ENCODE measurements around the gene S100A2. TPM values are rescaled to one million over a fixed set of nuclear protein-coding genes. Genes with fewer than 3 reads are reported as not detected.

S100A2 gene
- total RNA-seq, 2 experiments from 2014 or later, result 0.50 TPM; not detected in 1

GRCh38 chr1:153561466-153561985 lies 4.1 kb downstream of the S100A2 start:
- no peak for TF ChIP-seq CTCF (IDR thresholded peaks at IDR 0.05)
- no peak overlapping the region for H3K4me3 Mint-ChIP-seq
- intact Hi-C loops (cut with micrococcal nuclease), result no loop called here
- ATAC-seq (no peak), DNase-seq (no peak)
- no peaks in the 10 kb centered on the region for H3K9me3 Mint-ChIP-seq
- H3K4me1 Mint-ChIP-seq (ENCODE audit: low read depth), result peaks cover 12% of the 10 kb centered on the region
- H3K36me3 Mint-ChIP-seq (ENCODE audit: low read depth), result no peaks in the 10 kb centered on the region
- POLR2A ChIA-PET, result interaction anchor here (1.1 kb wide), 2 partner anchors 9 to 69 kb away, joined by 3 read pairs; no protein-coding TSS in a partner anchor
- CTCF ChIA-PET, result interaction anchor here (0.7 to 7.1 kb wide), 6 partner anchors 7 to 67 kb away, joined by 3 to 49 read pairs (median 4); partner anchors contain the start of gene S100A6
- H3K27ac Mint-ChIP-seq, result no peak overlapping the region
- no peaks in the 10 kb centered on the region for H3K27me3 Mint-ChIP-seq

- POLR2A ChIA-PET, result interaction anchor here (1.1 kb wide), 1 partner anchor 9 kb away, joined by 3 read pairs; no protein-coding TSS in a partner anchor
- no peak overlapping the region for H3K27ac Mint-ChIP-seq
- peaks cover 8% of the 10 kb centered on the region for H3K4me1 Mint-ChIP-seq (ENCODE audit: low read depth)
- ATAC-seq (no peak), DNase-seq (no peak)
- no peak for TF ChIP-seq CTCF (IDR thresholded peaks at IDR 0.05)
- H3K27me3 Mint-ChIP-seq, result no peaks in the 10 kb centered on the region
- CTCF ChIA-PET, result interaction anchor here (1.2 to 7.1 kb wide), 6 partner anchors 25 to 67 kb away, joined by 3 to 49 read pairs (median 4); partner anchors contain the start of gene S100A6
- H3K36me3 Mint-ChIP-seq (ENCODE audit: low read depth), result no peaks in the 10 kb centered on the region
- no peaks in the 10 kb centered on the region for H3K9me3 Mint-ChIP-seq
- intact Hi-C loops (cut with micrococcal nuclease), result no loop called here
- no peak overlapping the region for H3K4me3 Mint-ChIP-seq
These were observed 4.7 kb downstream of the S100A2 start for GRCh38 chr1:153560771-153561465.

GRCh38 chr1:153560241-153560640 lies 5.4 kb downstream of the S100A2 start:
- H3K9me3 Mint-ChIP-seq, result no peaks in the 10 kb centered on the region
- no peak for ATAC-seq
- POLR2A ChIA-PET, result interaction anchor here (1.3 kb wide), 1 partner anchor 8 kb away, joined by 3 read pairs; no protein-coding TSS in a partner anchor

GRCh38 chr1:153557877-153558276 lies 7.8 kb downstream of the S100A2 start:
- Mint-ChIP-seq H3K27ac (no peak overlapping the region), H3K9me3 (no peaks in the 10 kb centered on the region), H3K4me1 (ENCODE audit: low read depth) (no peaks in the 10 kb centered on the region), H3K4me3 (no peak overlapping the region), H3K27me3 (no peaks in the 10 kb centered on the region), H3K36me3 (ENCODE audit: low read depth) (no peaks in the 10 kb centered on the region)
- intact Hi-C loops (cut with micrococcal nuclease), result no loop called here
- CTCF ChIA-PET, result interaction anchor here (0.8 to 1.7 kb wide), 3 partner anchors 8 to 48 kb away, joined by 4 to 6 read pairs (median 4); no protein-coding TSS in a partner anchor
- no peak for DNase-seq
- TF ChIP-seq CTCF (IDR thresholded peaks at IDR 0.05), result no peak
- POLR2A ChIA-PET, result interaction anchor here (0.6 kb wide), 1 partner anchor 13 kb away, joined by 3 read pairs; no protein-coding TSS in a partner anchor
- no peak for ATAC-seq

More at GRCh38 chr1:153560241-153560640, 5.4 kb downstream of the S100A2 start:
- no peak for TF ChIP-seq CTCF (IDR thresholded peaks at IDR 0.05)
- CTCF ChIA-PET, result interaction anchor here (1.2 to 7.1 kb wide), 6 partner anchors 10 to 66 kb away, joined by 3 to 49 read pairs (median 4); partner anchors contain the start of gene S100A6
- Mint-ChIP-seq H3K27ac (no peak overlapping the region), H3K4me3 (no peak overlapping the region), H3K27me3 (no peaks in the 10 kb centered on the region), H3K36me3 (ENCODE audit: low read depth) (no peaks in the 10 kb centered on the region), H3K4me1 (ENCODE audit: low read depth) (peaks cover under 1% of the 10 kb centered on the region)
- intact Hi-C loops (cut with micrococcal nuclease), result no loop called here
- no peak for DNase-seq

GRCh38 chr1:153556348-153556747 lies 9.3 kb downstream of the S100A2 start:
- Mint-ChIP-seq H3K27me3 (no peaks in the 10 kb centered on the region), H3K4me1 (ENCODE audit: low read depth) (no peaks in the 10 kb centered on the region), H3K9me3 (no peaks in the 10 kb centered on the region), H3K4me3 (no peak overlapping the region), H3K27ac (no peak overlapping the region), H3K36me3 (ENCODE audit: low read depth) (no peaks in the 10 kb centered on the region)
- intact Hi-C loops (cut with micrococcal nuclease), result no loop called here
- ATAC-seq (no peak), DNase-seq (no peak)
- POLR2A ChIA-PET, result interaction anchor here (0.7 kb wide), 1 partner anchor 9 kb away, joined by 3 read pairs; no protein-coding TSS in a partner anchor
- CTCF ChIA-PET, result interaction anchor here (1.7 kb wide), 1 partner anchor 46 kb away, joined by 6 read pairs; no protein-coding TSS in a partner anchor
- no peak for TF ChIP-seq CTCF (IDR thresholded peaks at IDR 0.05)

Data from activated CD8-positive, alpha-beta T cell treated with anti-CD3 and anti-CD28 coated beads for 36 hours (primary cell).